A673 (cell line): ENCODE data around the gene FMC1.

Experiments
- CTCF ChIP-seq: fragments of 300-800, 200-600 bp; sonication (generic); conservative IDR thresholded peaks from 2 replicates; pipeline ENCODE4 v1.5.1; 2017; ENCODE audit warnings: low read depth, mild to moderate bottlenecking, antibody characterized with exemption, low read length, moderate library complexity, mixed read lengths
- EZH2 ChIP-seq: fragments of 200-600 bp; sonication (generic); IDR thresholded peaks from 2 replicates; pipeline ENCODE4 v1.6.1; 2017; ENCODE audit warnings: borderline replicate concordance, low read depth, mild to moderate bottlenecking, mixed read lengths, antibody characterized with exemption, low read length; ENCODE audit not compliant: poor library complexity, severe bottlenecking

- no peak for TF ChIP-seq CTCF
- no peak for TF ChIP-seq EZH2
These were observed 41.8 kb upstream of the FMC1 start for GRCh38 chr7:139299296-139299695.
